ENCODE data around the gene DIRAS1.
"Not testable (repeated sequence)": the region's sequence is repeated elsewhere in the genome, so short reads cannot be mapped to it uniquely, and the experiment has no call there.

The DIRAS1 gene

GRCh38 chr19:2717638-2718541 is 3.3 kb downstream of the DIRAS1 start:
- in situ Hi-C loops (cut with HindIII; ENCODE audit: low sequenced_read_pairs): no loop called here
- no peak for DNase-seq (ENCODE audit: low read depth, low spot score)
- no peak overlapping the region for H3K4me3 ChIP-seq (ENCODE audit: low read depth, low read length)
- TF ChIP-seq CTCF (IDR thresholded peaks at IDR 0.05; ENCODE audit: low read depth, low read length): no peak

- H3K4me3 ChIP-seq (ENCODE audit: low read depth, low read length): no peak overlapping the region
- no peak for DNase-seq (ENCODE audit: low read depth, low spot score)
- no peak for TF ChIP-seq CTCF (IDR thresholded peaks at IDR 0.05; ENCODE audit: low read depth, low read length)
- in situ Hi-C loops (cut with HindIII; ENCODE audit: low sequenced_read_pairs): no loop called here
These were observed 4.2 kb downstream of the DIRAS1 start for GRCh38 chr19:2716722-2717637.

- in situ Hi-C loops (cut with HindIII; ENCODE audit: low sequenced_read_pairs): no loop called here
- H3K4me3 ChIP-seq (ENCODE audit: low read depth, low read length): no peak overlapping the region
- DNase-seq (ENCODE audit: low read depth, low spot score): no peak
- TF ChIP-seq CTCF (IDR thresholded peaks at IDR 0.05; ENCODE audit: low read depth, low read length): no peak
These were observed 4.9 kb downstream of the DIRAS1 start for GRCh38 chr19:2716275-2716650.

GRCh38 chr19:2715470-2716274 is 5.5 kb downstream of the DIRAS1 start:
- in situ Hi-C loops (cut with HindIII; ENCODE audit: low sequenced_read_pairs): no loop called here
- no peak for DNase-seq (ENCODE audit: low read depth, low spot score)
- H3K4me3 ChIP-seq (ENCODE audit: low read depth, low read length): no peak overlapping the region
- no peak for TF ChIP-seq CTCF (IDR thresholded peaks at IDR 0.05; ENCODE audit: low read depth, low read length)

GRCh38 chr19:2714531-2715269 is 6.5 kb downstream of the DIRAS1 start:
- no peak for DNase-seq (ENCODE audit: low read depth, low spot score)
- in situ Hi-C loops (cut with HindIII; ENCODE audit: low sequenced_read_pairs): no loop called here
- no peak overlapping the region for H3K4me3 ChIP-seq (ENCODE audit: low read depth, low read length)
- TF ChIP-seq CTCF (IDR thresholded peaks at IDR 0.05; ENCODE audit: low read depth, low read length): no peak

GRCh38 chr19:2714102-2714501 is 7.1 kb downstream of the DIRAS1 start:
- H3K4me3 ChIP-seq (ENCODE audit: low read depth, low read length); DNase-seq (ENCODE audit: low read depth, low spot score); in situ Hi-C loops (cut with HindIII; ENCODE audit: low sequenced_read_pairs): not testable (repeated sequence)

GRCh38 chr19:2713170-2713569 is 8.0 kb downstream of the DIRAS1 start:
- in situ Hi-C loops (cut with HindIII; ENCODE audit: low sequenced_read_pairs); DNase-seq (ENCODE audit: low read depth, low spot score); H3K4me3 ChIP-seq (ENCODE audit: low read depth, low read length): not testable (repeated sequence)

Data from astrocyte of the spinal cord (primary cell).